Kidney (tissue), 14 donors: ENCODE results near the gene CDV3. TPM values are rescaled to one million over a fixed set of nuclear protein-coding genes. Genes with fewer than 3 reads are reported as not detected.

ENCODE experiments used
- DNase-seq, 5 donors: peaks; one replicate each; pipeline ENCODE4 v3.0.0-alpha.2; 2013 to 2020
- FAIRE-seq: peaks from 2 replicates; lab custom pipeline; 2012; peaks lifted over from hg19 to GRCh38; lab: Jason Lieb, UNC
- H3K27ac ChIP-seq, 2 donors: one replicate each; pipeline ENCODE4 v1.7.0; 2013; ENCODE audit warnings: low read depth in 2 of 2, low read length in 2 of 2, inconsistent platforms in 1 of 2
- H3K27me3 ChIP-seq: one replicate; pipeline ENCODE4 v1.7.1; 2013; ENCODE audit warnings: low read length, inconsistent platforms; ENCODE audit not compliant: control insufficient read depth, insufficient read depth
- H3K36me3 ChIP-seq, 3 donors: one replicate each; pipeline versions ENCODE4 v1.7.0 to v1.7.1; 2013; ENCODE audit warnings: low read length in 3 of 3, control low read depth in 1 of 3, inconsistent platforms in 1 of 3; ENCODE audit not compliant: insufficient read depth in 3 of 3, control insufficient read depth in 2 of 3
- H3K4me1 ChIP-seq, 3 donors: one replicate each; pipeline versions ENCODE4 v1.7.0 to v1.7.1; 2013; ENCODE audit warnings: low read length in 3 of 3, inconsistent platforms in 1 of 3, low read depth in 1 of 3; ENCODE audit not compliant: control insufficient read depth in 2 of 3, insufficient read depth in 2 of 3
- H3K4me3 ChIP-seq, 3 donors: one replicate each; pipeline versions ENCODE4 v1.7.0 to v1.8.1; 2013; ENCODE audit warnings: low read length in 3 of 3, control low read depth in 1 of 3, inconsistent platforms in 1 of 3
- H3K9ac ChIP-seq, 3 donors: one replicate each; pipeline versions ENCODE4 v1.7.0 to v1.7.1; 2013; ENCODE audit warnings: low read length in 3 of 3, control low read depth in 1 of 3, inconsistent platforms in 1 of 3
- H3K9me3 ChIP-seq, 3 donors: one replicate each; pipeline versions ENCODE4 v1.7.0 to v1.7.1; 2013; ENCODE audit warnings: low read length in 3 of 3, control low read depth in 1 of 3, inconsistent platforms in 1 of 3; ENCODE audit not compliant: control insufficient read depth in 2 of 3, insufficient read depth in 1 of 3
- intact Hi-C: fragments of 100-400 bp; cut with DNase I; formaldehyde crosslinking; loops from one replicate; pipeline ENCODE4 v1.11.1; 2022
- polyA plus RNA-seq: library from polyadenylated mRNA; stranded (reverse); fragments of 350-450 nt; fragmentation: Illumina TruSeq; extraction: RNeasy Lipid Tissue Mini Kit (QIAGEN cat#74804); gene quantifications from one replicate; pipeline ENCODE4 v1.2.3, GENCODE V29; 2014; ENCODE audit warnings: low read depth, low replicate concordance; ENCODE audit not compliant: insufficient read depth
- total RNA-seq: library from RNA; stranded (reverse); fragmentation: NEBNext Ultra II Directional; extraction: Animal tissue kit (Norgen Biotek cat#: 25700); gene quantifications from one replicate; pipeline ENCODE4 v1.2.1, GENCODE V29; 2021
- TF ChIP-seq, protein P1 (sequence below): IDR thresholded peaks from 3 replicates; pipeline ENCODE4 v1.5.1; 2012; ENCODE audit warnings: mild to moderate bottlenecking, moderate library complexity, borderline replicate concordance; ENCODE audit not compliant: insufficient read depth; ENCODE audit errors: extremely low read depth
- donor health status: control.
- donor health status: control.
- donor health status: control.
- donor health status: control.
- donor health status: control.
- donor health status: DM: yes; HTN: yes; CAD: no.
- donor health status: Normal renal cell carcinoma (clear cell type).

CDV3 gene
- total and polyA plus RNA-seq, 2 donors from 2014 or later, result 53.2 to 154 TPM

DNA sequence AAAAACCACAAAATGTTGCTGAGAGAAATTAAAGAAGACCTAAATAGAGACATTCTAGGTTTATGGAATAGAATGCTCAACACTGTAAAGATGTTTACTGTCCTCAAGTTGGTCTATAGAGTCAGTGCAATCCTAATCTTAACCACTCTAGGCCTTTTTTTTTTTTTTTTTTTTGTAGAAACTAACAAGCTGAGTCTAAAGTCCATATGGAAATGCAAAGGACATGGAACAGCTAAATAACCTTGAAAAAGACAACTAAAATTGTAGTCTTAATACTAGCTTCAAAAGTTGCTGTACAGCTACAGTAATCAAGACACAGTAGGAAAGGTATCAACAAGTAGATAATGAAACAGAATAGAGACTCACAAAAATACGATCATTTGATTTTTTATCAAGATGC lies 32.9 kb downstream of the CDV3 start:
- no peak overlapping the region for H3K4me3 ChIP-seq
- no peaks in the 10 kb centered on the region for H3K4me1 ChIP-seq
- H3K9ac ChIP-seq, result no peak overlapping the region
- TF ChIP-seq, protein P1, sequence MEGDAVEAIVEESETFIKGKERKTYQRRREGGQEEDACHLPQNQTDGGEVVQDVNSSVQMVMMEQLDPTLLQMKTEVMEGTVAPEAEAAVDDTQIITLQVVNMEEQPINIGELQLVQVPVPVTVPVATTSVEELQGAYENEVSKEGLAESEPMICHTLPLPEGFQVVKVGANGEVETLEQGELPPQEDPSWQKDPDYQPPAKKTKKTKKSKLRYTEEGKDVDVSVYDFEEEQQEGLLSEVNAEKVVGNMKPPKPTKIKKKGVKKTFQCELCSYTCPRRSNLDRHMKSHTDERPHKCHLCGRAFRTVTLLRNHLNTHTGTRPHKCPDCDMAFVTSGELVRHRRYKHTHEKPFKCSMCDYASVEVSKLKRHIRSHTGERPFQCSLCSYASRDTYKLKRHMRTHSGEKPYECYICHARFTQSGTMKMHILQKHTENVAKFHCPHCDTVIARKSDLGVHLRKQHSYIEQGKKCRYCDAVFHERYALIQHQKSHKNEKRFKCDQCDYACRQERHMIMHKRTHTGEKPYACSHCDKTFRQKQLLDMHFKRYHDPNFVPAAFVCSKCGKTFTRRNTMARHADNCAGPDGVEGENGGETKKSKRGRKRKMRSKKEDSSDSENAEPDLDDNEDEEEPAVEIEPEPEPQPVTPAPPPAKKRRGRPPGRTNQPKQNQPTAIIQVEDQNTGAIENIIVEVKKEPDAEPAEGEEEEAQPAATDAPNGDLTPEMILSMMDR, result no peak
- H3K27me3 ChIP-seq, result no peaks in the 10 kb centered on the region
- intact Hi-C loops, result no loop called here
- DNase-seq, result no peak
- H3K36me3 ChIP-seq, result peaks cover 2 to 11% (median 8%) of the 10 kb centered on the region in 3 donors
- no peaks in the 10 kb centered on the region for H3K9me3 ChIP-seq
- H3K27ac ChIP-seq, result no peak overlapping the region
- FAIRE-seq, result no peak

DNA sequence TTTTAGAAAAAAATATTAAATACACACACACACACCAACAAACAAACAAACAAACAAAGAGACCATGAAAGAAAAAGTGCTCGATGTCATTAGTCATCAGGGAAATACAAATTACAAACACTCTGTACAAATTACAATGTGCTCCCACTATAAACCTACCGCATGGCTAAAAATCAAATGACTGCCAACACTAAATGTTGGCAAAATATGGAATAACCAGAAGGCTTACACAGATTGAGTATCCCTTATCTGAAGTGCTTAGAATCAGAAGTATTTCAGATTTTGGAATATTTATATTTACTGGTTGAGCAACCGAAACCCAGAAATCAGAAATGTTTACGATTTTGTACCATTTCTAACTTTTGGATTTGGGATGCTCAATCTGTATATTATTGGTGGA lies 33.4 kb downstream of the CDV3 start:
- FAIRE-seq, result no peak
- no peaks in the 10 kb centered on the region for H3K27me3 ChIP-seq
- no peak overlapping the region for H3K4me3 ChIP-seq
- H3K36me3 ChIP-seq, result peaks cover 2 to 11% (median 8%) of the 10 kb centered on the region in 3 donors
- no peaks in the 10 kb centered on the region for H3K4me1 ChIP-seq
- no peak for DNase-seq
- intact Hi-C loops, result no loop called here
- no peak overlapping the region for H3K9ac ChIP-seq
- TF ChIP-seq, protein P1, result no peak
- H3K9me3 ChIP-seq, result no peaks in the 10 kb centered on the region
- no peak overlapping the region for H3K27ac ChIP-seq

DNA sequence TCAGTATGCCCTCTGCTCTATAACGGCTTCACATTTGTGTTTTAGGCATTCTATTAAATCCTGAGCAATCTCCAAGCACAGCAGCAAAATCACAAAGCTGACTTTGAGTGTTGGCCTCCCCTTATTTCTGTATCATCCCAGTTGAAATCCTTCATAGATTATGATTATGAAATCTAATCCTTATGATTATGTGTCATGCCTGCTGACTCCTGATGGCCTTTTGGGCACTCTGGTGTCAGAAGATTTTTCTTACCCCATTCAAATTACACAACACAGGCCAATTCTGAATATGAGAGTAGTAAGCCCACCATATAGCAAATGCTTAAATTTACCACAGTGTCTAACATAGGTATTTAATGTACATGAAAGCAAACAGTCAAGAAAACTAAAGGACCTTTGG lies 34.3 kb downstream of the CDV3 start:
- Histone ChIP-seq H3K9me3 (no peaks in the 10 kb centered on the region), H3K4me3 (no peak overlapping the region), H3K27ac (no peak overlapping the region), H3K36me3 (peaks cover 4 to 11% (median 8%) of the 10 kb centered on the region in 3 donors), H3K4me1 (no peaks in the 10 kb centered on the region), H3K27me3 (no peaks in the 10 kb centered on the region), H3K9ac (no peak overlapping the region)
- no peak for FAIRE-seq
- no peak for DNase-seq
- intact Hi-C loops, result no loop called here
- TF ChIP-seq, protein P1, result no peak

DNA sequence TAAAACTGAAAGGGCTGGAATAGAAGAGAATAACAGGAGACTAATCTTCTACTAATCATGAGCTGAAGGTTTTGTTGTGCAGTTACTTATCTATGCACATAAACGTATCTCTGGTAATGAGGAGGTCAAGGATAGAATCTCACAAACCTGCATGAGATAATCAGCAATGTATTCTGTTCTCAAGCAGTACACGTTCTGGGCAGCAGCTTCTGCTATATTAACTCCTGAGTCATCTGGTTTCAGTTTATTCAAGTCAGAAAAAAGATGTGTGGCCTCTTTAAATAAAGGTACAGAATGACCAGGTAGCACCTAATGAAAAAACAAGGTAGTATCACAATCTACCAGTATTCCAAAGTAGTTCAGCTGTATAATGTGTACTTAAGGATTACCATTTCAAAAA lies 34.9 kb downstream of the CDV3 start:
- Histone ChIP-seq H3K9me3 (no peaks in the 10 kb centered on the region), H3K36me3 (peaks cover 4 to 11% (median 8%) of the 10 kb centered on the region in 3 donors), H3K4me3 (no peak overlapping the region), H3K27me3 (no peaks in the 10 kb centered on the region), H3K9ac (no peak overlapping the region), H3K4me1 (no peaks in the 10 kb centered on the region), H3K27ac (no peak overlapping the region)
- TF ChIP-seq, protein P1, result no peak
- FAIRE-seq (no peak), DNase-seq (no peak)
- intact Hi-C loops, result no loop called here
